GM12878 (cell line): ENCODE measurements around the gene AGRN.

ENCODE experiments used
- ATF3 ChIP-seq: IDR thresholded peaks from 2 replicates; pipeline ENCODE4 v1.6.1; 2011; ENCODE audit warnings: low read depth, mild to moderate bottlenecking, low read length, moderate library complexity, borderline replicate concordance; ENCODE audit errors: extremely low read depth
- BCL11A ChIP-seq: IDR thresholded peaks from 2 replicates; pipeline ENCODE4 v1.6.1; 2011; ENCODE audit warnings: low read depth, low read length
- CREM ChIP-seq: IDR thresholded peaks from 2 replicates; pipeline ENCODE4 v1.6.1; 2014; ENCODE audit warnings: antibody characterized with exemption, low read depth
- ESRRA ChIP-seq: IDR thresholded peaks from 2 replicates; pipeline ENCODE4 v1.6.1; 2012; ENCODE audit warnings: mild to moderate bottlenecking, low read length, improper control_type of control experiment
- EZH2 ChIP-seq: IDR thresholded peaks from 2 replicates; pipeline ENCODE4 v1.6.1; 2012; ENCODE audit warnings: low read depth, mild to moderate bottlenecking, control low read depth, inconsistent platforms, low read length, borderline replicate concordance; ENCODE audit not compliant: control insufficient read depth
- GABPA ChIP-seq: IDR thresholded peaks from 2 replicates; pipeline ENCODE4 v1.6.1; 2014; ENCODE audit warnings: antibody characterized with exemption, low read depth, mild to moderate bottlenecking, inconsistent platforms
- POLR2A ChIP-seq: IDR thresholded peaks from 2 replicates; pipeline ENCODE4 v1.6.1; 2011; ENCODE audit warnings: low read depth, mild to moderate bottlenecking, low read length
- STAT1 ChIP-seq: fragments of 450-650 bp; conservative IDR thresholded peaks from 2 replicates; pipeline ENCODE4 v1.6.1; 2014; ENCODE audit warnings: antibody characterized with exemption, mild to moderate bottlenecking
- ZBED1 ChIP-seq: IDR thresholded peaks from 2 replicates; pipeline ENCODE4 v1.6.1; 2016; ENCODE audit warnings: borderline replicate concordance
- TF ChIP-seq, protein P1 (sequence below), 3 experiments: IDR thresholded peaks in 2 of 3; conservative IDR thresholded peaks in 1 of 3; 2 replicates each; pipeline ENCODE4 v1.5.1; 2011; ENCODE audit warnings: low read depth in 3 of 3, low read length in 3 of 3, mild to moderate bottlenecking in 3 of 3, control low read depth in 2 of 3, moderate library complexity in 2 of 3, inconsistent platforms in 1 of 3, mixed read lengths in 1 of 3; ENCODE audit not compliant: control insufficient read depth in 2 of 3, insufficient read depth in 1 of 3; ENCODE audit errors: extremely low read depth in 1 of 3
- TF ChIP-seq, protein P2 (sequence below): IDR thresholded peaks from 2 replicates; pipeline ENCODE4 v1.6.1; 2012; ENCODE audit warnings: low read length, inconsistent platforms

- no peak for TF ChIP-seq GABPA
- TF ChIP-seq BCL11A = no peak
- TF ChIP-seq ATF3 = no peak
- TF ChIP-seq, protein P1, sequence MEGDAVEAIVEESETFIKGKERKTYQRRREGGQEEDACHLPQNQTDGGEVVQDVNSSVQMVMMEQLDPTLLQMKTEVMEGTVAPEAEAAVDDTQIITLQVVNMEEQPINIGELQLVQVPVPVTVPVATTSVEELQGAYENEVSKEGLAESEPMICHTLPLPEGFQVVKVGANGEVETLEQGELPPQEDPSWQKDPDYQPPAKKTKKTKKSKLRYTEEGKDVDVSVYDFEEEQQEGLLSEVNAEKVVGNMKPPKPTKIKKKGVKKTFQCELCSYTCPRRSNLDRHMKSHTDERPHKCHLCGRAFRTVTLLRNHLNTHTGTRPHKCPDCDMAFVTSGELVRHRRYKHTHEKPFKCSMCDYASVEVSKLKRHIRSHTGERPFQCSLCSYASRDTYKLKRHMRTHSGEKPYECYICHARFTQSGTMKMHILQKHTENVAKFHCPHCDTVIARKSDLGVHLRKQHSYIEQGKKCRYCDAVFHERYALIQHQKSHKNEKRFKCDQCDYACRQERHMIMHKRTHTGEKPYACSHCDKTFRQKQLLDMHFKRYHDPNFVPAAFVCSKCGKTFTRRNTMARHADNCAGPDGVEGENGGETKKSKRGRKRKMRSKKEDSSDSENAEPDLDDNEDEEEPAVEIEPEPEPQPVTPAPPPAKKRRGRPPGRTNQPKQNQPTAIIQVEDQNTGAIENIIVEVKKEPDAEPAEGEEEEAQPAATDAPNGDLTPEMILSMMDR (IDR thresholded peaks at IDR 0.05 in 2 of 3, conservative IDR thresholded peaks at IDR 0.05 in 1 of 3; ENCODE audit: control insufficient read depth in 2 of 3, extremely low read depth in 1 of 3, insufficient read depth in 1 of 3, low read depth in 3 of 3, low read length in 3 of 3) = no peak
- no peak for TF ChIP-seq CREM
- no peak for TF ChIP-seq ESRRA
- TF ChIP-seq ZBED1 = no peak
- TF ChIP-seq EZH2 = no peak
- no peak for TF ChIP-seq POLR2A
- TF ChIP-seq, protein P2, sequence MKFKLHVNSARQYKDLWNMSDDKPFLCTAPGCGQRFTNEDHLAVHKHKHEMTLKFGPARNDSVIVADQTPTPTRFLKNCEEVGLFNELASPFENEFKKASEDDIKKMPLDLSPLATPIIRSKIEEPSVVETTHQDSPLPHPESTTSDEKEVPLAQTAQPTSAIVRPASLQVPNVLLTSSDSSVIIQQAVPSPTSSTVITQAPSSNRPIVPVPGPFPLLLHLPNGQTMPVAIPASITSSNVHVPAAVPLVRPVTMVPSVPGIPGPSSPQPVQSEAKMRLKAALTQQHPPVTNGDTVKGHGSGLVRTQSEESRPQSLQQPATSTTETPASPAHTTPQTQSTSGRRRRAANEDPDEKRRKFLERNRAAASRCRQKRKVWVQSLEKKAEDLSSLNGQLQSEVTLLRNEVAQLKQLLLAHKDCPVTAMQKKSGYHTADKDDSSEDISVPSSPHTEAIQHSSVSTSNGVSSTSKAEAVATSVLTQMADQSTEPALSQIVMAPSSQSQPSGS = no peak
- no peak for TF ChIP-seq STAT1
Observed at GRCh38 chr1:1049318-1050165, 29.6 kb downstream of the AGRN start.
